DMS153 treated with DMSO at 0.1 percent for 48 hours (cell line): ENCODE results near the gene ROBO4.
A peak's percentile ranks its signal among the peaks of the same experiment; 100 is the strongest.

Experiments
- DNase-seq: peaks from one replicate; lab custom pipeline; 2025; ENCODE audit not compliant: unreplicated experiment; lab: John Stamatoyannopoulos, UW

ROBO4 gene

GRCh38 chr11:124890683-124891372, 6.8 kb downstream of the ROBO4 start:
- no peak for DNase-seq

GRCh38 chr11:124890151-124890550, 7.5 kb downstream of the ROBO4 start:
- DNase-seq = no peak

GRCh38 chr11:124889191-124890091, 8.2 kb downstream of the ROBO4 start:
- DNase-seq = no peak

GRCh38 chr11:124887667-124888013, 10.0 kb downstream of the ROBO4 start:
- no peak for DNase-seq

GRCh38 chr11:124886978-124887666, 10.5 kb downstream of the ROBO4 start:
- no peak for DNase-seq

GRCh38 chr11:124886476-124886875, 11.2 kb downstream of the ROBO4 start:
- DNase-seq = no peak

- DNase-seq = no peak
Measured at GRCh38 chr11:124884869-124885479, 12.7 kb downstream of the ROBO4 start.

- no peak for DNase-seq
Measured at GRCh38 chr11:124884340-124884739, 13.3 kb downstream of the ROBO4 start.

- no peak for DNase-seq
Measured at GRCh38 chr11:124882339-124883071, 15.2 kb downstream of the ROBO4 start.

GRCh38 chr11:124880958-124881357, 16.7 kb downstream of the ROBO4 start:
- no peak for DNase-seq

GRCh38 chr11:124880290-124880611, 17.4 kb downstream of the ROBO4 start:
- no peak for DNase-seq

- no peak for DNase-seq
Measured at GRCh38 chr11:124879493-124880289, 18.0 kb downstream of the ROBO4 start.

- no peak for DNase-seq
Measured at GRCh38 chr11:124878759-124879492, 18.7 kb downstream of the ROBO4 start.

- no peak for DNase-seq
Measured at GRCh38 chr11:124877910-124878758, 19.5 kb downstream of the ROBO4 start.

- no peak for DNase-seq
Measured at GRCh38 chr11:124877631-124877909, 20.1 kb downstream of the ROBO4 start.

- no peak for DNase-seq
Measured at GRCh38 chr11:124876818-124877630, 20.6 kb downstream of the ROBO4 start.

- DNase-seq = peak; percentile 34
Measured at GRCh38 chr11:124875943-124876817, 21.5 kb downstream of the ROBO4 start.
